KMS-11 (cell line): Measurements from ENCODE around the gene KRT9.

Source experiments
- H2AFZ ChIP-seq: fragments of 200-600 bp; sonication (generic); 2 replicates; pipeline ENCODE4 v1.6.1; 2016; ENCODE audit warnings: antibody characterized with exemption, mixed run types, low read depth
- H3K27ac ChIP-seq: fragments of 200-600 bp; sonication (generic); 2 replicates; pipeline ENCODE4 v1.6.1; 2016; ENCODE audit warnings: mild to moderate bottlenecking, mixed run types
- H3K27me3 ChIP-seq: fragments of 200-600 bp; sonication (generic); 2 replicates; pipeline ENCODE4 v1.6.1; 2017; ENCODE audit warnings: mild to moderate bottlenecking, low read depth, mixed run types, moderate library complexity; ENCODE audit not compliant: insufficient read depth
- H3K36me3 ChIP-seq: fragments of 200-600 bp; sonication (generic); 2 replicates; pipeline ENCODE4 v1.6.1; 2017; ENCODE audit warnings: mild to moderate bottlenecking, mixed run types; ENCODE audit not compliant: insufficient read depth
- H3K4me1 ChIP-seq: fragments of 200-600 bp; sonication (generic); 2 replicates; pipeline ENCODE4 v1.6.1; 2016; ENCODE audit warnings: mild to moderate bottlenecking, low read depth, mixed run types; ENCODE audit not compliant: poor library complexity, severe bottlenecking
- H3K4me2 ChIP-seq: fragments of 200-600 bp; sonication (generic); 2 replicates; pipeline ENCODE4 v1.7.0; 2016; ENCODE audit warnings: mild to moderate bottlenecking, mixed run types
- H3K4me3 ChIP-seq: fragments of 200-600 bp; sonication (generic); IDR thresholded peaks from 2 replicates; pipeline ENCODE4 v1.6.1; 2017; ENCODE audit warnings: low read depth, low read length, mixed read lengths; ENCODE audit not compliant: insufficient read depth
- H3K79me2 ChIP-seq: fragments of 200-600 bp; sonication (generic); 2 replicates; pipeline ENCODE4 v1.6.1; 2016; ENCODE audit warnings: low read depth, mixed run types; ENCODE audit not compliant: insufficient read depth
- H3K9ac ChIP-seq: fragments of 200-600 bp; sonication (generic); 2 replicates; pipeline ENCODE4 v1.6.1; 2016; ENCODE audit warnings: mild to moderate bottlenecking, mixed run types
- H4K20me1 ChIP-seq: fragments of 200-600 bp; sonication (generic); 2 replicates; pipeline ENCODE4 v1.6.1; 2016; ENCODE audit warnings: mild to moderate bottlenecking, mixed run types; ENCODE audit not compliant: insufficient read depth
- CTCF ChIP-seq: fragments of 200-600 bp; sonication (generic); conservative IDR thresholded peaks from 2 replicates; pipeline ENCODE4 v1.6.1; 2017; ENCODE audit warnings: low read depth, mild to moderate bottlenecking, antibody characterized with exemption, low read length, moderate library complexity, mixed read lengths

KRT9 gene

GRCh38 chr17:41518031-41518430, 53.8 kb downstream of the KRT9 start:
- no peak overlapping the region for H3K27ac ChIP-seq

GRCh38 chr17:41516830-41517283, 55.0 kb downstream of the KRT9 start:
- Histone ChIP-seq H3K4me3 (no peak overlapping the region), H3K79me2 (no peaks in the 10 kb centered on the region), H3K27me3 (no peaks in the 10 kb centered on the region), H3K4me2 (no peak overlapping the region), H3K9ac (no peak overlapping the region), H2AFZ (no peak overlapping the region), H3K36me3 (no peaks in the 10 kb centered on the region), H3K4me1 (no peaks in the 10 kb centered on the region), H4K20me1 (no peaks in the 10 kb centered on the region), H3K27ac (no peak overlapping the region)
- TF ChIP-seq CTCF, result no peak

More at GRCh38 chr17:41518031-41518430, 53.8 kb downstream of the KRT9 start:
- H3K79me2 ChIP-seq, result no peaks in the 10 kb centered on the region
- no peak overlapping the region for H2AFZ ChIP-seq
- H4K20me1 ChIP-seq, result no peaks in the 10 kb centered on the region
- TF ChIP-seq CTCF, result no peak
- H3K4me3 ChIP-seq, result no peak overlapping the region
- H3K9ac ChIP-seq, result no peak overlapping the region
- no peaks in the 10 kb centered on the region for H3K36me3 ChIP-seq
- H3K4me2 ChIP-seq, result no peak overlapping the region
- H3K4me1 ChIP-seq, result no peaks in the 10 kb centered on the region
- H3K27me3 ChIP-seq, result no peaks in the 10 kb centered on the region

GRCh38 chr17:41516147-41516829, 55.6 kb downstream of the KRT9 start:
- no peaks in the 10 kb centered on the region for H3K27me3 ChIP-seq
- H3K9ac ChIP-seq, result no peak overlapping the region
- H2AFZ ChIP-seq, result no peak overlapping the region
- H3K27ac ChIP-seq, result no peak overlapping the region
- TF ChIP-seq CTCF, result no peak
- no peak overlapping the region for H3K4me3 ChIP-seq
- H3K4me1 ChIP-seq, result no peaks in the 10 kb centered on the region
- no peaks in the 10 kb centered on the region for H4K20me1 ChIP-seq
- no peaks in the 10 kb centered on the region for H3K79me2 ChIP-seq
- no peak overlapping the region for H3K4me2 ChIP-seq
- H3K36me3 ChIP-seq, result no peaks in the 10 kb centered on the region
